ENCODE data around the gene TMEM33.
"Not testable (repeated sequence)": the region's sequence is repeated elsewhere in the genome, so short reads cannot be mapped to it uniquely, and the experiment has no call there.

TMEM33 gene

DNA sequence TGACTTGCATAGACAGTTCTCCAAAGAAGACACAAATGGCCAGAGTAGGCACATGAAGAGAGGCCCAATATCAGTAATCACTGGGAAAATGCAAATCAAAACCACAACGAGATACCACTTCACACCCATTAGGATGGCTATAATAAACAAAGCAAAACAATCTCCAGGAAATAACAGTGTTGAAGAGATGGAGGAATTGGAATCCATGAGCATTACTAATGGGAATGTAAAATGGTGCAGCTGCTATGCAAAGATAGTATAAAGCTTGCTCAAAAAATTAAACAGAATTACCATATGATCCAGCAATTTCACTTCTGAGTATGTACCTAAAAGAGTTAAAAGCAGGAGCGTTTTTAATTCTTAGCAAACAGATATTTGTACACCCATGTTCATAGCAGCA is 17.0 kb upstream of the TMEM33 start:
- POLR2A ChIA-PET = no interaction called here
- TF ChIP-seq, protein P1, sequence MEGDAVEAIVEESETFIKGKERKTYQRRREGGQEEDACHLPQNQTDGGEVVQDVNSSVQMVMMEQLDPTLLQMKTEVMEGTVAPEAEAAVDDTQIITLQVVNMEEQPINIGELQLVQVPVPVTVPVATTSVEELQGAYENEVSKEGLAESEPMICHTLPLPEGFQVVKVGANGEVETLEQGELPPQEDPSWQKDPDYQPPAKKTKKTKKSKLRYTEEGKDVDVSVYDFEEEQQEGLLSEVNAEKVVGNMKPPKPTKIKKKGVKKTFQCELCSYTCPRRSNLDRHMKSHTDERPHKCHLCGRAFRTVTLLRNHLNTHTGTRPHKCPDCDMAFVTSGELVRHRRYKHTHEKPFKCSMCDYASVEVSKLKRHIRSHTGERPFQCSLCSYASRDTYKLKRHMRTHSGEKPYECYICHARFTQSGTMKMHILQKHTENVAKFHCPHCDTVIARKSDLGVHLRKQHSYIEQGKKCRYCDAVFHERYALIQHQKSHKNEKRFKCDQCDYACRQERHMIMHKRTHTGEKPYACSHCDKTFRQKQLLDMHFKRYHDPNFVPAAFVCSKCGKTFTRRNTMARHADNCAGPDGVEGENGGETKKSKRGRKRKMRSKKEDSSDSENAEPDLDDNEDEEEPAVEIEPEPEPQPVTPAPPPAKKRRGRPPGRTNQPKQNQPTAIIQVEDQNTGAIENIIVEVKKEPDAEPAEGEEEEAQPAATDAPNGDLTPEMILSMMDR (IDR thresholded peaks at IDR 0.05; ENCODE audit: insufficient read depth, low read length, missing control alignments) = no peak
- CTCF ChIA-PET = no interaction called here
- no peak overlapping the region for H3K4me3 ChIP-seq (ENCODE audit: low read depth, low read length)
- DNase-seq (ENCODE audit: low read depth, low spot score) = no peak

DNA sequence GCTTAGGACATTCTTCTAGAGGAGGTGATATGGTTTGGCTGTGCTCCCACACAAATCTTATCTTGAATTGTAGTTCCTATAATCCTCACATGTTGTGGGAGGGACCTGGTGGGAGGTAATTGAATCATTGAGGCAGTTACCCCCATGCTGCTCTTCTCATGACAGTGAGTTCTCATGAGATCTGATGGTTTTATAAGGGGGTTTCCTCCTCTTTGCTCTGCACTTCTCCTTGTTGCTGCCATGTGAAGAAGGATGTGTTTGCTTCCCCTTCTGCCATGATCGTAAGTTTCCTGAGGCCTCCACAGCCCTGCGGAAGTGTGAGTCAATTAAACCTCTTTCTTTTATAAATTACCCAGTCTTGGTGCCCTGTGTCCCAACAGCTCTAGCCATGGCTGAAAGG is 14.8 kb upstream of the TMEM33 start:
- H3K4me3 ChIP-seq (ENCODE audit: low read depth, low read length); POLR2A ChIA-PET; DNase-seq (ENCODE audit: low read depth, low spot score); CTCF ChIA-PET: not testable (repeated sequence)

- CTCF ChIA-PET = no interaction called here
- POLR2A ChIA-PET = no interaction called here
These were observed 13.8 kb upstream of the TMEM33 start for GRCh38 chr4:41921476-41921875.

DNA sequence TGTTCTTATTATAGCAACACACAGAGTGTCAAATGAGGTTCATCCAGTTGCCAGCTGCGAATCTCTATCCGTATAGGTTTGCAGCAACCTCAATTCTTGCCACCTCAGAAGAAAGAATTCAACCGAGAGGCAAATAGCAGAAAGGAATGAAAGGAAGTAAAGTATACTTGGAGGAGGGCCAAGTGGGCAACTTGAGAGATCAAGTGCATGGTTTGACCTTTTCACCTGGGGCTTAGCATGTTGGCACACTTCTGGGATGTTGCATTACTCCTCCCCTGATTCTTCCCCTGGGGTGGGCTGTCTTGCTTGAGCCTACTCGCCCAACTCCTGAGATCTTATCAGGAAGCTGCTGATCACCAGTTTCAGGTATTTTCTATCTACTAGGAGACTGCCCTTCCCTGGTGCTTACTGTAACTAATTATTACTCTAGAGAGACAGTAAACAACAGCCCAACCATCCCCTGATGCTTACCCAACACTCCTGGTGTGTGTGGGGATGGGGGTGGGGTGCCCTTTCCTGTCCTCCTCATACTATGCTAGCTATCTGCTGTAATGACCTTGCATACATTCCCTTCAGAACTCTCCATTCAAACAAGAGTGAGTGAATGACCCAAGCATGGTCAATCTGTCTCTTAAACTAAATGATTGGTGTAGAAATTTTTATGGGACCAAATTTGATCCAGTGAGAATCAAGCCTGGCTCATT is 7.3 kb upstream of the TMEM33 start:
- TF ChIP-seq, protein P1 (IDR thresholded peaks at IDR 0.05; ENCODE audit: insufficient read depth, low read length, missing control alignments) = no peak
- no peak overlapping the region for H3K4me3 ChIP-seq (ENCODE audit: low read depth, low read length)
- DNase-seq (ENCODE audit: low read depth, low spot score) = no peak
- ChIA-PET POLR2A (no interaction called here), CTCF (no interaction called here)

More at GRCh38 chr4:41921476-41921875, 13.8 kb upstream of the TMEM33 start:
- TF ChIP-seq, protein P1 (IDR thresholded peaks at IDR 0.05; ENCODE audit: insufficient read depth, low read length, missing control alignments) = no peak
- no peak overlapping the region for H3K4me3 ChIP-seq (ENCODE audit: low read depth, low read length)
- no peak for DNase-seq (ENCODE audit: low read depth, low spot score)

- DNase-seq (ENCODE audit: low read depth, low spot score) = no peak
These were observed 4.9 kb upstream of the TMEM33 start for GRCh38 chr4:41930139-41930831.

GRCh38 chr4:41932988-41933387 is 2.2 kb upstream of the TMEM33 start:
- DNase-seq (ENCODE audit: low read depth, low spot score) = no peak
- H3K4me3 ChIP-seq (ENCODE audit: low read depth, low read length) = no peak overlapping the region
- CTCF ChIA-PET = no interaction called here
- TF ChIP-seq, protein P1 (IDR thresholded peaks at IDR 0.05; ENCODE audit: insufficient read depth, low read length, missing control alignments) = no peak
- POLR2A ChIA-PET = no interaction called here

More at GRCh38 chr4:41930139-41930831, 4.9 kb upstream of the TMEM33 start:
- ChIA-PET CTCF (interaction anchor here (0.6 kb wide), 1 partner anchor 15 kb away, joined by 3 read pairs; no protein-coding TSS in a partner anchor), POLR2A (no interaction called here)
- no peak overlapping the region for H3K4me3 ChIP-seq (ENCODE audit: low read depth, low read length)
- TF ChIP-seq, protein P1 (IDR thresholded peaks at IDR 0.05; ENCODE audit: insufficient read depth, low read length, missing control alignments) = no peak

Measured in AG04449 (cell line).